ENCODE results near the gene EVI5. TPM values are rescaled to one million over a fixed set of nuclear protein-coding genes. Genes with fewer than 3 reads are reported as not detected.

The EVI5 gene
- total and polyA plus RNA-seq, 7 donors: 4.5 to 53.5 (median 39.9) TPM

DNA sequence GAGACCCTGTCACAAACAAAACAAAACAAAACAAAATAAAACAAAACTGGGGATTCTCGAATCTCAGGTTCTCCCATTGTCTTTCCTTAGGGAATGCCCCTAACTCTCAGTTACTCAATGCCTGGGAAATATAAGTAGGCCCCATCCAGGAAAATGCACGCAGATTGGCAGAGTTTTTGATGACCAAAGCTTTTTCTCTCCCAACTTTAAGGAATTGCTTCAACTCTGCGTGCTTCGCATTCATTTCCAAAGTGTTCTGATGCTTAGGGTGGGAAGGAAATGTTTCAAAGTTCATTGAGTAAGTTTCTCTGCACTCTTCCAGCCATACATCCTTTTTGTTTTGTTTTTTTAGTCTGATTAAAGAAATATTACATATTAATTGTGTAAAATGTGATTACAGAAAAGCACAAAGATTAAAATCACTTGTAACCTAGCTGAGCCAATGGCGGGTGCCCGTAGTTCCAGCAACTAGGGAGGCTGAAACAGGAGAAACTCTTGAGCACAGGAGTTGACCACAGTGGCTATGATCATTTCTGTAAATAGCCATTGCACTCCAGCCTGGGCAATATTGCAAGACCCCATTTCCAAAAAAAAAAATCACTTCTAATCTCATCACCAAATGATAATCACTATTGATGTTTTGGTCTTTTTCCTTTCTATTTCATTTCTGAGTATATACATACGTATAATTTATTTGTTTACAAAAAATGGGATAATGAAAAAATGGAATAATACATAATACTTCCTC, 18.4 kb upstream of the EVI5 start:
- Histone ChIP-seq H3K4me3 (no peak overlapping the region), H3K27ac (no peak overlapping the region), H3K27me3 (no peaks in the 10 kb centered on the region), H3K4me1 (peaks cover 0 to 5% (median 0%) of the 10 kb centered on the region in 4 donors), H3K9me3 (no peaks in the 10 kb centered on the region), H3K36me3 (no peaks in the 10 kb centered on the region)
- WGBS, 2 donors: 95% methylated on average over 7 of the region's 7 CpGs
- TF ChIP-seq POLR2AphosphoS5 (IDR thresholded peaks at IDR 0.05) (no peak), EP300 (IDR thresholded peaks at IDR 0.05) (no peak), CTCF (IDR thresholded peaks at IDR 0.05) (no peak), POLR2A (IDR thresholded peaks at IDR 0.05) (no peak)
- DNase-seq: no peak
- intact Hi-C loops (cut with DNase I): no loop called here

GRCh38 chr1:92797961-92798360, 13.1 kb upstream of the EVI5 start:
- H3K4me3 ChIP-seq: no peak overlapping the region
- 82 to 89% methylated on average over 1 of the region's 1 CpG for WGBS, 2 donors
- DNase-seq: no peak
- no peak overlapping the region for H3K27ac ChIP-seq
- no peaks in the 10 kb centered on the region for H3K36me3 ChIP-seq
- no peaks in the 10 kb centered on the region for H3K27me3 ChIP-seq
- H3K9me3 ChIP-seq: no peaks in the 10 kb centered on the region
- intact Hi-C loops (cut with DNase I): no loop called here
- no peaks in the 10 kb centered on the region for H3K4me1 ChIP-seq
- no peak for TF ChIP-seq POLR2AphosphoS5 (IDR thresholded peaks at IDR 0.05)
- no peak for TF ChIP-seq POLR2A (IDR thresholded peaks at IDR 0.05)
- no peak for TF ChIP-seq CTCF (IDR thresholded peaks at IDR 0.05)
- no peak for TF ChIP-seq EP300 (IDR thresholded peaks at IDR 0.05)

DNA sequence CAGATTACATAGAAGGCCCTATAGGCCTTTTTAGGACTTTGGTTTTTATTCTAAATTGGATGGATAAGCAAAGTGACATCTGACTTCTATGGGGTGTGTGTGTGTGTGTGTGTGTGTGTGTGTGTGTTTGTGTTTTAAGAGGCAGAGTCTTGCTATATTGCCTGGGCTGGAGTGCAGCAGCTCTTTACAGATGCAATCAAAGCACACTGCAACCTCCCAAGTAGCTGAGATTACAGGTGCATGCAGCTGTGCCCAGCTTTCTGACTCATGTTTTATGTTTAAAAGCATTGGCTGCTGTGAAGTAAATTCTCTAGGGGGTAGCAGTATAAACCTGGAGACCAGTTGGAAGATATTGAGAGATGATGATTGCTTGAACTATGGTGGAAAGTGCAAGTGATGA, 12.4 kb upstream of the EVI5 start:
- Histone ChIP-seq H3K4me3 (no peak overlapping the region), H3K9me3 (no peaks in the 10 kb centered on the region), H3K27ac (no peak overlapping the region), H3K36me3 (no peaks in the 10 kb centered on the region), H3K27me3 (no peaks in the 10 kb centered on the region), H3K4me1 (no peaks in the 10 kb centered on the region)
- TF ChIP-seq EP300 (IDR thresholded peaks at IDR 0.05): no peak
- TF ChIP-seq POLR2A (IDR thresholded peaks at IDR 0.05): no peak
- no peak for TF ChIP-seq CTCF (IDR thresholded peaks at IDR 0.05)
- TF ChIP-seq POLR2AphosphoS5 (IDR thresholded peaks at IDR 0.05): no peak
- no peak for DNase-seq
- intact Hi-C loops (cut with DNase I): no loop called here

GRCh38 chr1:92795166-92795565, 10.3 kb upstream of the EVI5 start:
- no peaks in the 10 kb centered on the region for H3K27me3 ChIP-seq
- intact Hi-C loops (cut with DNase I): no loop called here

More at GRCh38 chr1:92795166-92795565, 10.3 kb upstream of the EVI5 start:
- no peaks in the 10 kb centered on the region for H3K9me3 ChIP-seq
- TF ChIP-seq CTCF (IDR thresholded peaks at IDR 0.05): no peak
- TF ChIP-seq POLR2A (IDR thresholded peaks at IDR 0.05): no peak
- TF ChIP-seq POLR2AphosphoS5 (IDR thresholded peaks at IDR 0.05): no peak
- no peak for TF ChIP-seq EP300 (IDR thresholded peaks at IDR 0.05)
- no peaks in the 10 kb centered on the region for H3K36me3 ChIP-seq
- no peak overlapping the region for H3K4me3 ChIP-seq
- no peaks in the 10 kb centered on the region for H3K4me1 ChIP-seq
- no peak for DNase-seq
- 92 to 93% methylated on average over 4 of the region's 4 CpGs for whole genome bisulfite sequencing, 2 donors
- no peak overlapping the region for H3K27ac ChIP-seq

All from sigmoid colon (tissue), 7 donors.